ENCODE results near the gene KIF13A. TPM values are rescaled to one million over a fixed set of nuclear protein-coding genes. Genes with fewer than 3 reads are reported as not detected.

The KIF13A gene
- total and polyA plus RNA-seq, 4 donors = 4.3 to 28.1 (median 10.6) TPM

GRCh38 chr6:17871189-17871519 is 116.3 kb downstream of the KIF13A start:
- Histone ChIP-seq H3K9me3 (ENCODE audit: control insufficient read depth in 4 of 4, low read length in 3 of 4) (no peaks in the 10 kb centered on the region), H3K36me3 (ENCODE audit: control insufficient read depth in 4 of 4, insufficient read depth in 3 of 4, low read depth in 1 of 4, low read length in 3 of 4) (no peaks in the 10 kb centered on the region), H3K9ac (ENCODE audit: low read depth in 1 of 2, low read length in 2 of 2) (no peak overlapping the region), H3K4me3 (ENCODE audit: low read depth in 1 of 3, low read length in 3 of 3) (no peak overlapping the region), H3K4me1 (ENCODE audit: control insufficient read depth in 4 of 4, insufficient read depth in 4 of 4, low read length in 3 of 4) (no peaks in the 10 kb centered on the region), H3K27ac (ENCODE audit: low read depth in 1 of 2, low read length in 2 of 2) (no peak overlapping the region), H3K27me3 (ENCODE audit: control insufficient read depth in 4 of 4, insufficient read depth in 4 of 4, low read length in 3 of 4) (no peaks in the 10 kb centered on the region)
- 92% methylated on average over 1 of the region's 1 CpG for WGBS
- TF ChIP-seq FOXA1 (IDR thresholded peaks at IDR 0.05) (no peak), JUND (IDR thresholded peaks at IDR 0.05) (no peak), RXRA (IDR thresholded peaks at IDR 0.05) (no peak)
- DNase-seq (ENCODE audit: low spot score) = no peak

- Histone ChIP-seq H3K4me3 (ENCODE audit: low read depth in 1 of 3, low read length in 3 of 3) (no peak overlapping the region), H3K9ac (ENCODE audit: low read depth in 1 of 2, low read length in 2 of 2) (no peak overlapping the region), H3K4me1 (ENCODE audit: control insufficient read depth in 4 of 4, insufficient read depth in 4 of 4, low read length in 3 of 4) (no peaks in the 10 kb centered on the region), H3K36me3 (ENCODE audit: control insufficient read depth in 4 of 4, insufficient read depth in 3 of 4, low read depth in 1 of 4, low read length in 3 of 4) (no peaks in the 10 kb centered on the region), H3K27me3 (ENCODE audit: control insufficient read depth in 4 of 4, insufficient read depth in 4 of 4, low read length in 3 of 4) (no peaks in the 10 kb centered on the region), H3K27ac (ENCODE audit: low read depth in 1 of 2, low read length in 2 of 2) (no peak overlapping the region), H3K9me3 (ENCODE audit: control insufficient read depth in 4 of 4, low read length in 3 of 4) (no peaks in the 10 kb centered on the region)
- 95% methylated on average over 5 of the region's 5 CpGs for WGBS
- no peak for DNase-seq (ENCODE audit: low spot score)
- no peak for TF ChIP-seq CTCF (IDR thresholded peaks at IDR 0.05; ENCODE audit: low read depth, low read length, missing input control)
- no peak for TF ChIP-seq JUND (IDR thresholded peaks at IDR 0.05)
- no peak for TF ChIP-seq ZBTB33 (IDR thresholded peaks at IDR 0.05)
- TF ChIP-seq YY1 (IDR thresholded peaks at IDR 0.05) = no peak
- no peak for TF ChIP-seq HNF4G (IDR thresholded peaks at IDR 0.05)
- TF ChIP-seq FOXA2 (IDR thresholded peaks at IDR 0.05) = no peak
- no peak for TF ChIP-seq FOXA1 (IDR thresholded peaks at IDR 0.05)
- no peak for TF ChIP-seq RXRA (IDR thresholded peaks at IDR 0.05)
- TF ChIP-seq RAD21 (IDR thresholded peaks at IDR 0.05) = no peak
- TF ChIP-seq REST (IDR thresholded peaks at IDR 0.05) = no peak
- TF ChIP-seq HNF4A (conservative IDR thresholded peaks at IDR 0.05) = no peak
- no peak for TF ChIP-seq EGR1 (IDR thresholded peaks at IDR 0.05; ENCODE audit: low read depth in 2 of 2)
- TF ChIP-seq NR2F2 (IDR thresholded peaks at IDR 0.05) = no peak
- no peak for TF ChIP-seq GABPA (IDR thresholded peaks at IDR 0.05 in 1 of 2, conservative IDR thresholded peaks at IDR 0.05 in 1 of 2)
- no peak for TF ChIP-seq MAX (IDR thresholded peaks at IDR 0.05)
- TF ChIP-seq ATF3 (IDR thresholded peaks at IDR 0.05) = no peak
- no peak for TF ChIP-seq TAF1 (conservative IDR thresholded peaks at IDR 0.05)
- no peak for TF ChIP-seq SP1 (IDR thresholded peaks at IDR 0.05)
Measured at GRCh38 chr6:17870300-17871188, 116.9 kb downstream of the KIF13A start.
